Globus pallidus (tissue), 1 donor: Measurements from ENCODE around the gene RNF150.

ENCODE experiments used
- DNase-seq: peaks from one replicate; pipeline ENCODE4 v3.0.0-alpha.2; 2015; ENCODE audit warnings: low spot score

The RNF150 gene

GRCh38 chr4:140980426-140981200 lies 152.7 kb downstream of the RNF150 start:
- no peak for DNase-seq

GRCh38 chr4:140976768-140977167 lies 156.5 kb downstream of the RNF150 start:
- DNase-seq = no peak

DNA sequence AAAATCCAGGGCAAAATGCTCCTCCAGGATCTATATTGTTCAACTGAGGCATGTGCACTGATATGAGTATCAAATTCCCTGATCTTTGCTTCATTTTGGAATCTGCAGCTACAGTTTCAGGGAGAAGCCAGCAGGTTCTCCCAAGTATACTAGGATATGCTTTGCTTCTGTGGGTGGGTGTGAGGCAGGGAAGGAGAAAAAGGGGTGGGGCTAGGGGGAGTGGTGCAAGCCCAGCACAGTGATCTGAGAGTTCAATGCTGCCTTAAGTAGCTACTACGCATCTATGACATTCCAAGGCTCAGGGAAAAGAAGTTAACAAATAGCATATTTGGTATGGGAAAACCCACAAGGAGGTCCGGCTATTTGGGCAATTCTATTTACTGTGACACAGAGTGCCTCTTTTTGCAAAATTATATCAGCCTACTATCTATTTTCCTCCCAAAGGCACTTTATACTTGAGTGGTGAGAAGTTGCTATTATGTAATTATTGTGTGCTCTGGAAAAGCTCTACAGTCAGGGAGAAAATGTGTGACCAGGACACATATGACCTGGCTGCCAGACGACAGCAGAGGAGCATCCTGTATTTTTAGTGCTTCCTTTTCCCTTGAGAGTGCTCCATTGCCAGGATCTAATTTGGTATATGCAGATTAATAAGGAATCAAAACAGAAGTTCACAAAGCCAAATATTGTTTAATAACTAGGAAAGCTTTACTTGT lies 162.0 kb downstream of the RNF150 start:
- no peak for DNase-seq

DNA sequence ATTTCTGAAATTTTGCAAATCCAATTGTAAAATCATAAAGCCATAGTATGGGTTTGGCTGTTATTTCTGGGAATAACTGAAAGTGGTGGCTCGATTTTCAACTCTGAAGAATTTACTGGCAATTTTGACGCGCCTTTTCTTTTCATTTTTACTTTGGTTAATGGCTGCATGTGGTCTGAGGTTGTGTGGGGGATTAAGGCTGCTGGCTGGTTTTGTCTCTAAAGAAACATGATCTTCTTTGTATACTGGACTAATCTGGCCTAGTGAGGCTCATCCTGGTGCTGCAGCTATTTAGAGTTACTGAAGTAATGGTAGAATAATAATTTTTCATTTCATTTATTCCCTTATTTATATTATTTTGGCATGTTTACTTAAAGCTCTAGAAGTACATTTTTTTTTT lies 164.0 kb downstream of the RNF150 start:
- no peak for DNase-seq

- no peak for DNase-seq
Observed at GRCh38 chr4:140968371-140968770, 164.9 kb downstream of the RNF150 start.

- DNase-seq = no peak
Observed at GRCh38 chr4:140963883-140964282, 169.4 kb downstream of the RNF150 start.

GRCh38 chr4:140955641-140956040 lies 177.6 kb downstream of the RNF150 start:
- DNase-seq = no peak

- DNase-seq = no peak
Observed at GRCh38 chr4:140952717-140953116, 180.6 kb downstream of the RNF150 start.

DNA sequence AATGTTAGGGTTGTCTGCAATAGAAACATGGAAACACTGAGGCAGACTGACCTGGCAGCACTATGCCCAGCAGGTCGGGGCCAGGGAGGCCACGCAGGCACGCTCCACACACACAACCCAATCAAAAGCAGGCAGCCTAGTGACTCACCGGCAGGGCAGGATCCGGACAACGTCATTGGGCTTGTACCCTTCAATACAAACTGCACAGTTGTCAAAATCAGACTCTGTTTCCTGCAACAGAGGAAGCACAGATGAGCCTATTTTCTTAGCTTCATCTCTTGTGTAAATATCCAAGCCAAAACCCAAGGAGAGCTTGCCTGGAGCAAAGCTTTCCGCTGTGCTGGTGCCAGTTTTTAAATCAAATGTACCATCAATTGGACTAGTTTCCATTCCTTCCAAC lies 185.8 kb downstream of the RNF150 start:
- no peak for DNase-seq

- no peak for DNase-seq
Observed at GRCh38 chr4:140945106-140945505, 188.2 kb downstream of the RNF150 start.

DNA sequence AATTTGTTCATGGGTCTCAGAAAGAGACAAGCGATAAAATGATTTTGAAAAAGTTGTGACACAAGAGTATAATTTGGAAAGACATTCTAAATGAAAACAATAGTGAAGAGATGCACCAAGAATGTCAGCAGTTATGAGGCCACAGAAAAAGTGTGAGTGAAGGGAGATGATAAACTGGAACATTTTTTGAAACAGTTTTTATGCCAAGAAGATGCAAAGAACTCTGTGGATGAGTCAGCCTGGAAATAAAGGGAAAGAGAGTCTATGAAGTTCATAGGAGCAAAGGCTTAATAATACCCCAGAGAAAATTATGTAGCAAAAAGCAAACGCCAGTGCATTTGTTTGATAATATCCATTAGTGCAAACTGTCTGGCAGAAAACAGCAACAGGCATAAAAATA lies 188.7 kb downstream of the RNF150 start:
- no peak for DNase-seq

DNA sequence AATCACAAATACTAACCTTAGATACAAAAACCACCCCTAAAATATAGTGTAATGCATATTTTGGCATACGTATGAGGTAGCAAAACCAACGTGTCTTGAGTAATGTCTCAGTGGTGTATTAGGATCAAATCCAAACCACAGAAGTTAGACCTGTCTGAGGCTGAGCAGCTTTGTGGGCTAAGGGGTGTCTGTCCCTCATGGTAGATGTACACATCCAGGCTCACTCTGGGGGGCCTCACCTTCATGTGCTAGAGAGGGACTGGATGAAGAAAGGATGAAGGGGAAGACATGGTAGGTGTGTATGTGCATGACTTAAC lies 189.1 kb downstream of the RNF150 start:
- DNase-seq = no peak

- DNase-seq = no peak
Observed at GRCh38 chr4:140943486-140944198, 189.6 kb downstream of the RNF150 start.

GRCh38 chr4:140940589-140940988 lies 192.7 kb downstream of the RNF150 start:
- no peak for DNase-seq

GRCh38 chr4:140937866-140938265 lies 195.4 kb downstream of the RNF150 start:
- DNase-seq = no peak

- DNase-seq = no peak
Observed at GRCh38 chr4:140935254-140935653, 198.0 kb downstream of the RNF150 start.

GRCh38 chr4:140932501-140933045 lies 200.7 kb downstream of the RNF150 start:
- no peak for DNase-seq

DNA sequence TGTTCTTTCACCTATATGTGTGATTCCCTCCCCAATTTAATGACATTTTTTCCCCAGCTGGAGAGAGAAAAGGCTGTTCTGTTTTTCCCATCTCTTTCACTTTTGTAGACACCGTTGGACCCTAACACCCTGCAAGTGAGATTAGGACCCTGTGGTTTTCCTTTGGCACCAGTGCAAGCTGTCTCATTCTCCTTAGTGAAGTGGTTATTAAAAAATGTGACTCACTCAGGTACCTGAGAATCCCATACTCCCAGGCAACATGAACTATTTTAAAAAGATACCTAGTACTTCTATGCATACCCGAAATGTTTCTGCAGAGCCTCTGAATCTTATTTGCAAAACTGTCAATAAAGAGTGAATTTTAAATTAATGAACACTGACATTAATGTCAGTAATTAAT lies 201.4 kb downstream of the RNF150 start:
- DNase-seq = no peak

DNA sequence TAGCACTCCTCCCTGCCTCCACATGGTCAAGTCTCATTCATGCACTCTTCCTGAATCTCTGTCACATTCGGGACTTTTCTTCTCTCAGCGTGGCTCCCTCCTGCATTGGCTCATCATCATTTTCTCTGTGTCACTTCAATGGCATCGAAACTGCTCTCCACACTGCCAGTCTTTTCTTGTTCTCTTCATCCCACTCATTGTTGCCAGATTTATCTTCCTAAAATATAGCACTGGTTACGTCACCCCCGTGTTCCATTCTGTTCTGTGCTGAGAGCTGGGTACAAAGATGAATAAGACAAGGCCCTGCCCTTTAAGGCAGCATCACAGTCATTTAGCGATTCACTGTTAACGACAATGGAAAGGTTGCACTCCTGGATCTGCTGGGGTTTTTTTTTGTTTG lies 202.7 kb downstream of the RNF150 start:
- DNase-seq = no peak

- DNase-seq = no peak
Observed at GRCh38 chr4:140930011-140930410, 203.3 kb downstream of the RNF150 start.

GRCh38 chr4:140928880-140929279 lies 204.4 kb downstream of the RNF150 start:
- DNase-seq = no peak

DNA sequence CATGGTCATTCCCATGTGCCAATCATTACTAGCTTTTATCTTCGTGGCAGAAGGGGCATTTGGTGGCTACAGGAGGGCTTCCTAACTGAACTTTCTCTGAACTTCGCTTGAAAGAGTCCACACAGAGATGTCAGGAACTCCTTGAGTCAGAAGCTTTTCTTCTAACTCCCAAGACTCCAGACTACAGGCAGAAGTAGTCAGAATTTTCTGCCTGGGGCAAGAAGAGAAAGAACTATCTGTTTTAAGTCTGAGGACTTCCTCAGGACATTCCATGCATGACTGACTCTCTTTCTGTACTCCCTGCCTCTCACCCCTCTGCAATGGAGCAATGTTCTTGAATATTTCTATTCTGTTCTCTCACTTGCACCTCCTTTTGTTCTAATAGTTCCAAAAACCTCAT lies 206.6 kb downstream of the RNF150 start:
- DNase-seq = no peak

DNA sequence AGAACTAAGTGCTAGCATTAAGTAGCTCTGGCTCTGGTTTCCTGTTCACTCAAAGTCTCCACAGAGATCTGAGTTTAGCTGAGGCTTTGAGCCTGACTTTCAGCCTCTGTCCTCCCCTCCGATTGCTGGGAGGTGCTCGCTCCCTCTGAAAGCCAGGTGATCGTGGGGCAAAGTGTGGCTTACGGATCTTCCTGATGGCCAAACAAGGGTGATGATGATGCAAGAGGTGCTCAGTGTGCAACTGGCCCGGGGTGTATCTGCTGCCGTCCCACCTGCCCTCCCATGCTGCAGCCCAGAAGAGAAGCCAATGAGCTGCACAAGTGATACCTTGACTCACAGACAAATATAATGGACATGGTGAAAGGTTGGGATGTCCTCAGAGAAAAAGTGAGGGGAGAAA lies 207.9 kb downstream of the RNF150 start:
- no peak for DNase-seq
